HG03025 (cell line): ENCODE data around the gene EHHADH.

ENCODE experiments used
- ATAC-seq: cut with Tn5 transposase; IDR thresholded peaks from one replicate; pipeline ENCODE4 v1.9.1; 2021; ENCODE audit warnings: mild to moderate bottlenecking, moderate library complexity; ENCODE audit not compliant: unreplicated experiment, low FRiP score

Gene EHHADH

DNA sequence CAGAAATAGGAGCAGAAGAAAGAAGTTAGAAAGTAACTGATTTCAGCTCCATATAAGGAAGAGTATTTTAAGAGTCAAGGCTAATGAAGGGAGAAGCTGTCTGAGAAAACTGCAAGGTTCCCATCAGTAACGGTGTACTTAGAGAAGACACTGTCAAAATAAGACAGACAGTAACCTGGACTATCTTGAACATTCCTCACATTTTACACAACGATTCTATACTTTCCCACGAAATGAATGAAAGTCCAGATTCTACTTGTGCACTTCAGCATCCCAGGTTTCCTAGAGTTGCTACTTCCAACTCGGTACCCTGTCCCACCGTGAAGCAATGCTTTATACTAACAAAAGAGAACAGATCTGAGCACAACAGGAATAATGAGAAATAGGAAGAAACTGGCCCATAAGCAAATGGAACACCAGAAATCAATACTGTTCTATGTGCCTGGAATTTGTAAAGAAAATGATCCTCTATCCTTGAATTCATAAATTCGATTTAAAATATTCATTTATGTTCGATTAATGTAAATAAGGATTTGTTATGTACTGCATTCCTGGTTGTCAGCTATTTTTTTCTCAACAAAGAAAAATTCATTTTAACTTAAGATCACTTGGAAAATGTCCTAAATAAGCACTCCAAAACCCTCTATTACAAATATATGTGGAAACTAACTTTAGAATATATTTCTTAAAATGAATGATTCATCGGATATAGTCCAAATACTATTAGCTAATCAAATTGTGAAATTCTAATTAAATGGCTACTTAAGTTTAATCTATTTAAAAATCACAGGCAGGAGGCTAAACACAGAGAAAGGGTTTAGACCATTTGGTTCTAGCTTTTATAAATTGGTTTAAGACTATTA is 102.5 kb downstream of the EHHADH start:
- no peak for ATAC-seq

DNA sequence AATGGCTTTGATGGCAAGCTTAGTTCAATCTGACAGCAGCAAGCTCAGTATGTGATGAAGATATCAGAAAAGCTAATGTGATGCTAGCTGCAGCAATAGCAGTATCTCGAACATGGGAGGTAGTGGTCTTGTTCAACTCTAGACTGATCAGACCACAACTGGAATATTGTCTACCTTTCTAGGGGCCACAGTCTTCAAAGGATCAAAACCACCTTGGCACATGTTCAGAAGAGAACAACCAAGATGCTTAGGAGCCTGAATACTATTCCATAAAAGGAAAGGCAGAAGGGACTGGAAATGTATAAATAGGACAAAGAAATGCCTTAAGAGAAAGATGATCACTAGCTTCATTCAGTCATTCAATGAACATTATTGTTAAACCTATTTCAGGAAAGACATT is 103.3 kb downstream of the EHHADH start:
- ATAC-seq, result no peak

DNA sequence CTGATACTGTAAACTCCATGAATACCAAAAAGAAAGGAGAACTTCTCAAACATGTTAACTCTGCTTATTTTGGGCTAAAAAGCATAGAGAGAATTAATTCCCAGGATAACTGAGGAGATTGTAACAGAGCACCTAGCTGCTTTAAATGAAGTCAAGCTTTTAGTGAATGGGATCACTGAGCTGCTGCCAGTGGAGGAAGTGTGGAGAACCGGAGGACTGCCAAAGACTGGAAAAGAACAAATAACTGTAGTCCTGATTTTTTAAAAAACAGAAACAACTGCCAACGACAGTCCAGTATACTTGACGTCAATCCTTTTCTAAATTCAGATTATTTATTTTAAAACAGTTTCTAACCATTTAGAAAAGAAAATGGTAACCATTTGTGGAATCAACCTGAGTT is 104.3 kb downstream of the EHHADH start:
- no peak for ATAC-seq

DNA sequence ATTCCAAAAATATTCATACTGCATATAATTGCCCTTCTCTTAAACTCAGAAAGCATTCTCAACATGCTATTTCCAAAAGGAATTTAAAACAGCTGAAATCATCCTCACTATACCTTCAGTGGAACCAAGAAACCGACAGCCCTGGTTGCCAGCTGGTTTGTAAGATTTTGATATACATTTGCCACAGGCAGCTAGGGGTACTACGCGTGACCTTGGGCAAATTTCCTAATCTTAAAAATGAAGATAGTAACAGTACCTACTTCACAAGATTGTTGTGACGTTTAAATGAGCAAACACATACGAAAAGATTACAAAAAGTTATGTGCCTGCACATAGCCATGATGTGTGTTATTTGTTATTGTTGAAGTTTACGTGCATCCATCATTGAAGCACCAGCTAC is 108.3 kb downstream of the EHHADH start:
- ATAC-seq, result no peak

DNA sequence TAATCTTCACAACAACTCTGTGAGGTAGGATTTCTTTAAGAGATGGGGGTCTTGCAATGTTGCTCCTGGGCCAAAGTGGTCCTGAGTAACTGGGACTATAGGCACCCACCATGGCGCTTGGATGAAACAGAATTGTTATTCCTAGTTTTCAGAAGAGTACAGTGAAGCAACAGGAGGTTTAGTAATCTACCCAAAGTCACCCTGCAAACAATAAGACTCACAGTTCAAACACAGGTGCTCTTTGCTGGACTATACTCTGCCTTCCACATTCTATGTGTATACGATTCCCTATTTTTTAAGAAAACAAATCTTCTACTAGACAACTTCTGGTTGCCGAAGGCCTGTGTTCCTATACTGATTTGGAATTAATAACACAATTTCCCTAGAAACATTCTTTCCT is 109.1 kb downstream of the EHHADH start:
- ATAC-seq, result no peak
